KOPT-K1 (cell line): Measurements from ENCODE around the gene SIGLEC5.
A peak's percentile ranks its signal among the peaks of the same experiment; 100 is the strongest.

ENCODE experiments used
- H3K27ac ChIP-seq: fragments of 200-600 bp; sonication (generic); 2 replicates; pipeline ENCODE4 v1.5.1; 2016; ENCODE audit warnings: antibody characterized with exemption, mild to moderate bottlenecking, low read depth, low read length; ENCODE audit not compliant: poor library complexity, severe bottlenecking
- H3K36me3 ChIP-seq: fragments of 200-600 bp; sonication (generic); 2 replicates; pipeline ENCODE4 v1.5.1; 2017; ENCODE audit warnings: antibody characterized with exemption, mild to moderate bottlenecking, low read length, moderate library complexity; ENCODE audit not compliant: insufficient read depth
- H3K9me3 ChIP-seq: fragments of 200-600 bp; sonication (generic); 2 replicates; pipeline ENCODE4 v1.5.1; 2017; ENCODE audit warnings: antibody characterized with exemption, low read length, mild to moderate bottlenecking; ENCODE audit not compliant: insufficient read depth, poor library complexity, severe bottlenecking

SIGLEC5 gene

DNA sequence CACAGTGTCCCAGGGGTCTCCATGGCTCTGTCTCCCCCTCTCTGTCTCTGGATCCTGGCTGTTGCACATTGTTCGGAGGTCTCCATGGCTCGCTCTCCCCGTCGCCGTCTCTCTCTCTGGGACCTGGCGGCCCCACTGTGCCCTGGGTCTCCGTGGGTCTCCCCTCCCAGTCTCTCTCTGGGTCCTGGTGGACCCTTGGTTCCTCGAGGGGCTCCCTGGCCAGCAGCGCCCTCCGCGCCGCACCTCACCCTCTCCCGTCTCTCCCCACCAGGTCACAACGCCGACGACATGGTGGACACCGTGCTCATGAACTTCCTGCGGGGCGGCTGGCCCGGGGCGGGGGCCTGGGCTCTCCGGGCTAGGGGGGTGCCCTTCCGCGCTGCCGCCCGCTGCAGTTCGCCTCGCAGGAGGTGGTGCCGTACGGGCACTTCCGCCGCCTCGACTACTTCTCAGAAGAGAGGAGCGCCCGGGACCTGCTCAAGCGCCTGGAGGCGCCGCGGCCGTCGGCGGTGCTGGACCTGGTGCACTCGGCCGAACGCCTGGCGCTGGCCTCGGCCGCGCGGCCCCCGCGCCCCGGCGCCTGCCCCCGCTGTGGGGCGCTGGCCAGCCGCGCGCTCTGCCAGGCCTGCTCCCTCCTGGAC is 29.1 kb downstream of the SIGLEC5 start:
- no peak overlapping the region for H3K27ac ChIP-seq
- no peaks in the 10 kb centered on the region for H3K36me3 ChIP-seq
- H3K9me3 ChIP-seq = no peaks in the 10 kb centered on the region

DNA sequence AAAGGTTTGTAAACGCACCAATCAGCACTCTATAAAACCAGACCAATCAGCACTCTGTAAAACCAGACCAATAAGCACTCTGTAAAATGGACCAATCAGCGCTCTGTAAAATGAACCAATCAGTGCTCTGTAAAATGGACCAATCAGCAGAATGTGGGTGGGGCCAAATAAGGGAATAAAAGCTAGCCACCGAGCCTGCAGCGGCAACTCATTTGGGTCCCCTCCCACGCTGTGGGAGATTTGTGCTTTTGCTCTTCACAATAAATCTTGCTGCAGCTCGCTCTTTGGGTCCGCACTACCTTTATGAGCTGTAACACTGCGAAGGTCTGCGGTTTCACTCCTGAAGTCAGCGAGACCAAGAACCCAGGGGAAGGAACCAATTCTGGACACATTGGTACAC is 31.1 kb downstream of the SIGLEC5 start:
- H3K27ac ChIP-seq = no peak overlapping the region
- no peaks in the 10 kb centered on the region for H3K36me3 ChIP-seq

DNA sequence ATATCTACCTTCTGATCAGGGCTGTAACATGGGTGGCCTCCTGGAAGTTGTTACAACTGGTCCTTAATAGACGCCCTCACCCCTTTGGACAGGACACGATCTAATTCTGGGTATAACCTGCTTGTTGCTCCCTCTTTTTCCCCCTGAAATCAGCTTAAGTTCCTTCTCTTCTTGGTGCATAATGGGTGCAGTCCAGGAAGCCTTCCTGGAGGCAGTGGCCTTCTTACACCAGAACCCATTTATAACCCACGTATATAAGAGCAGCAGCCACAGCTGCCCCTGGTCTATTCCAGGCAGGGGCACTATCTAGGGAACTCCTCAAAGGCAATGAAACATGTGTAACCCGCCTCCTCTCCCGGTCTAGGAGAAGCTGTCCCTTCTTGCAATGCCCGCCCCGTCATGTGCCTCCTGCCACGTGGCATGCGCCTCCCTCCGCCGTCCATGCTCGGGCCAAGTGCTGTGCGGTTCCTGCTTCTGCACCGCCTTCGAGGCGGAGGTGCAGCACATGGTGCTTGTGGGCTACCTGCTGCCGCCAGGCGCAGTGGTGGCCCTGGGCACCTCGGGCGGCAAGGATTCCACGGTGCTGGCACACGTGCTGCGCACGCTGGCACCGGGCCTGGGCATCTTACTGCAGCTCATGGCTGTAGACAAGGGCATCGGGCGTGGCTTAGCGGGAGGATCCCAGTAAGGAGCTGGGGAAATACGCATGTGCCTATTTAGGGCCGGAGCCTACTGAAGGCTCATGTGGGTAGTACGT is 31.9 kb downstream of the SIGLEC5 start:
- Histone ChIP-seq H3K9me3 (no peaks in the 10 kb centered on the region), H3K36me3 (no peaks in the 10 kb centered on the region), H3K27ac (no peak overlapping the region)

More for the DNA sequence above, 31.1 kb downstream of the SIGLEC5 start:
- no peaks in the 10 kb centered on the region for H3K9me3 ChIP-seq

DNA sequence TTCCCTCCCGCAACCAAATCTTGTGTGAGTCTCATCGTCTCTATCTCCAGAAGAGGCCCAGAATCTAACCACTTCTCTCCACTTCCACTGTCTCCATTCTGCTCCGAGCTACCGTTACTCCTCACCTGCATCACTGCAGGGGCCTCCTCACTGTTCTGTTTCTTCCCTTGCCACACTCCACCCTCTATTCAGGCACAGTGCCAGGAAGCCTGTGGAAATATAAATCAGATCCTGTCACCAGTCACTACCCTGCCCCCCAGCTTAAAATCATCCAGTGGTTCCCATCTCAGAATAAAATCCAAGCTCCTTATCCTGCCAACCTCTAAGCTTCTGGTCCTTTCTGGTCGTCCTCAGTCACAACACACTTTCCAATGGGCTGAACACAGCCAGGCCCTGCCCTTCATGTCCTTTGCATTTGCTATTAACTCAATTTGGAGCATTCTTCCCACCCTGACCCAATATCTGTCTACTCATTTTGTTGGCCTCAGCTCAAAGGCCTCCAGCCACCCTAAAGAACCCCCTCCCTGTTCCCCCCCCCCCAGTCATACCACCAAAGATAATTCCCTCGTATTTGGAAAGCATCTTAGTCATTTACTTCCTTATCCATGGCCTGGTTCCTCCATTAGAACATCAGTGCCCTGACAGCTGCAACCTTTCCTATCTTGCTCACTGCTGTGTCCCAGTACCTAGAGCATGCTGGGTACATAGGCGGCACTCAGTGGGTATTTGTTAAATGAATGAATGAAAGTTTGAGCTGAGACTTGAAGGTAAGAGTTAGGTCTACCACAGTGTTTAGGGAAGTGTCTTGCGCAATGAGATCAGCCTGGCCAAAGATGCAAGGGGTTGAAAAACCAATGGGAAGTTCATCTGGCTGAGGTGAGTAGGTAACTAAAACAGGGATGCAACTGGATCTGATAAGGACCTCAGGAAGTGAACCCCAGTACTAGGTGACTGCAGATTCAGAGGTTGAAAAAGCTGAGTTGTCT is 34.7 kb downstream of the SIGLEC5 start:
- Histone ChIP-seq H3K36me3 (no peaks in the 10 kb centered on the region), H3K9me3 (no peaks in the 10 kb centered on the region), H3K27ac (no peak overlapping the region)

DNA sequence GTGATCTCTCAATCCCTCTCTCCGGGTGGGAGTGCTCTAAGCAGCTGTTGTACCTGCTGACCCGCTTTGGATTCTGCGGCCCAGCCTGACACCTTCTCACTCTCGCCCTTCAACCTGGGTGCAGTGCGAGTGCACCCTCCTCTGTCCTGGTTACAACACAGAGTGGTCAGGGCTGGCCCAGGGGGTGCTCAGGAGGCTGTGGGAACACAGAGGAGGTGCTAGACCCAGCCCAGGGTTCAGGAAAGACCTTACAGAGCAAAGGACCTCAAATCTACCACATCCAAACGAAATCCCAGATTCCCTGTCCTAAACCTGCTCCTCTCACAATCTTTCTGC is 35.5 kb downstream of the SIGLEC5 start:
- Histone ChIP-seq H3K36me3 (peaks cover 5% of the 10 kb centered on the region), H3K27ac (no peak overlapping the region), H3K9me3 (no peaks in the 10 kb centered on the region)

DNA sequence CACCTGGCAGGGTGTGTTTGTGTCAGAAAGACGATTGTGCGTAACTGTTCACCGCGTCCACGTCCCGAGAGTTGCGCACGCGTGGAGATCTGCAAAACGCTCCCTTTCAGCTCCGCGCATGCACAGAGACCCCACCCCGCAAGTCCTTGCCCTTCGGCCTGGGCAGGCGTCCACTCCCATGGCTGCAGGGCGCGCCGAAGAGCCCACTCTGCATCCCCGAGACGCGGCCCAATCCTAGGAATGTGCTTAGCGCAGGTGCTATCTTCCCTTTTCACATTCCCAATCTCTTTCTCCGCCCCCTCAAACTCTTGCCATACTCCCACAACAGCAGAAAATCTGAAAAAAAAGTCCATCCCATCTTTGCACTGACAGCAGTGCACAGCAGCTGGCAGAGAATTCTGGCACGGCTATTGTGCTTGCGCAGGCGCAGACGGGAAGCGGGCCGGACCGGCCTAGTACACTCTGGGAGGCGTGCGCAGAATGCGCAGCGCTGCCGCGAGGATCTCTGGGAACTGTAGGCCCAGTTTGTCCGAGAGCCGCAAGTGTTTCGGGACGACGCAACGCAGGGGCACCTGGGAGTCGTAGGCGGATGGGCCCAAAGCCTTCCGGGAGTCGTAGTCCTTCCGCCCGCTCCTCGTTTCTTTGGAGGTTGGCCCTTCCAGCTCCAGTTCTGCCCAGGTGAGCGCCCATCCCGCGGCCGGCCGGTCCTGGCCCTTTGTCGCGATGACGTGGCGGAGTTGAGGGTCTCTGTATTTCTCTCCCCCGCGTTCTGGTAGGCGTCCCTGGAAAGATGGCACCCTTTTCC is 36.0 kb downstream of the SIGLEC5 start:
- Histone ChIP-seq H3K36me3 (peaks cover 10% of the 10 kb centered on the region), H3K27ac (peak overlapping the region; percentile 62), H3K9me3 (no peaks in the 10 kb centered on the region)

DNA sequence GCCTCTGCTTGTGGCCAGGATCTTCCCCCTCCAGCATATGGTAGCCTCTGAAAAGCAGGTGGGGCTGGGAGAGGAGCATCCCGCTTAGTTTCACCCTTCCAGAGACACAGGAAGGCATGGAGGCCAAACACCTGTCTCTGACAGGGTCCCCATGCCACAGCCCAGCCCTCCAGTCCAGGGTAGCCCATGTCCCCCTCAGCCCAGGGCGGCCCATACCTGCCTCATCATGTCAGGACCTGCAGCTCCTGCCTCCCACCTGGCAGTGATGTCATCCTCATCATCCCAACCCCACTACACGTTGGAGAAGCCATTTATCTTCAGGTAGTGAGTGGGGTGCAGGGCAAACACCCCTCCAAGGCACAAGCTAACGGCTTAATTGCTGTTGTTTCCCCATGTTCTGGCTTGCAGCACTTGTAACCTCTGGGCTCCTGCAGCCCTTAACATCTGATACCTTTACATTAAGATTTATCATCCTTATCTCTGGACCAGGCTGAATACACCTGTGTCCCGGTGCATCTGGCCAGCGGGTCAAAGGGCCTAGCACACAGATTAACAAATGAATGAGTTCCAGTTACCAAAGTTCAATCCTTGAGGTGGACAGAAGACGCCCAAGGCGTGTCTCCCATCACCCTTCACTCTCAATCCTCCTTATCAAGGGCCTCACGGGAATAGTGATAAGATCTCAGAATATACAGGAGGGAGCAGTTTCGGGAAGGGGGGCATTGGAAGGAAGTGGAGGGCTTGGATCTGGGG is 36.9 kb downstream of the SIGLEC5 start:
- Histone ChIP-seq H3K27ac (peak overlapping the region; percentile 62), H3K9me3 (peaks cover 5% of the 10 kb centered on the region), H3K36me3 (peaks cover 13% of the 10 kb centered on the region)

DNA sequence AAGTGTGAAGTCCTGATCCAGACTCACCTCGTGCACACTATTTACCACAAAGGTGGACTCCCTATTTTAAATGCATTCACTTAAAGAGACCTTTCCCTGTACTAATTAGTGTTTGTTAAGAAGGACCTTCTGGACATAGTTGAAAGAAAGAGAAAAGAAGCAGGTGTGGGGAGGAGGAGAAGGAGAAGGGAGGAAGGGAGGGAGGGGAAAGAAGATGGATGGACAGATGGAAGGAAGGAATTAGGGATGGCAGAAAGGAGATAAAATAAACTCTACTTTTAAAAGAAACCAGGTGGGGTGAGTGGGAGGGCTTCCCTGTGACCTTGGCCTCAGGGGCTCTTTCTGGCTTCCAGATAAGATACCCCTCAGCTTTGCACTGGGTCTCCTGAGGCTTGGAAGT is 37.7 kb downstream of the SIGLEC5 start:
- Histone ChIP-seq H3K27ac (no peak overlapping the region), H3K36me3 (peaks cover 21% of the 10 kb centered on the region), H3K9me3 (peaks cover 13% of the 10 kb centered on the region)

DNA sequence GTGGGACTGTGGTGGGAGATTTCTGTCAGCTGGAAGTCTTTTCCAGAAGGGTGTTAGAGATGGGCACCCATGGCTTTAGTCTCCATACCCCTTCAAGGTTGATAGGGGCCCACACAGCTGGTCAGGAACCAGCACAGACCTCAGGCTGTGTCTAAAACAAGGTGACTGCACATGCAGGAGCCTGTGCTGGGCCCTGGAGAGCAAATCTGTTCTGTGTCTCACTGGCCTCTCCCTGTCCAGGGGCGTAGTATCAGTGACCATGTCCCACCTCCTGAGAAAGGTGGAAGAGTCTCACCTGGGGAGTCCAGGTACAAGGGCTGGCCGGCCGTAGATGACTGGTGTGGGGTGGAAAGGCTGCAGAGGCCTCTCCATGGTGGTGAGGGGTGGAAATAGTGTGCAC is 39.8 kb downstream of the SIGLEC5 start:
- Histone ChIP-seq H3K9me3 (peaks cover 31% of the 10 kb centered on the region), H3K27ac (no peak overlapping the region), H3K36me3 (peaks cover 41% of the 10 kb centered on the region)

DNA sequence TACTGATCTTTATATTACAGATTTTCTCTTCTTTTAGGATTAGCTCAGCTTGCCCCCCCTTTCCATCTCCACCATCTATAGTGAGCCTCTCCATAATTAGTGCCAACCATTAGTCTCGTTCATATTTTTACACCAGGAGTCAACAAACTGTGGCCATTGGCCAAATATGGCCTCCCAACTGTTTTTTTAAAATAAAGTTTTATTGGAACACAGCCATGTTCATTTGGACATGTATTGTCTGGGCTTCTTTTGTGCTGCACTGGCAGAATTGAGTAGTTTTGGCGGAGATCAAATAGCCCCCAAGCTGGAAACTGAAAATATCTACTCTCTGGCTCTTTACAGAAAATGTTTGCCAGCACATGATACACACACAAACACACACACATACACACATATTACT is 40.7 kb downstream of the SIGLEC5 start:
- peaks cover 50% of the 10 kb centered on the region for H3K36me3 ChIP-seq
- peaks cover 39% of the 10 kb centered on the region for H3K9me3 ChIP-seq
- no peak overlapping the region for H3K27ac ChIP-seq

DNA sequence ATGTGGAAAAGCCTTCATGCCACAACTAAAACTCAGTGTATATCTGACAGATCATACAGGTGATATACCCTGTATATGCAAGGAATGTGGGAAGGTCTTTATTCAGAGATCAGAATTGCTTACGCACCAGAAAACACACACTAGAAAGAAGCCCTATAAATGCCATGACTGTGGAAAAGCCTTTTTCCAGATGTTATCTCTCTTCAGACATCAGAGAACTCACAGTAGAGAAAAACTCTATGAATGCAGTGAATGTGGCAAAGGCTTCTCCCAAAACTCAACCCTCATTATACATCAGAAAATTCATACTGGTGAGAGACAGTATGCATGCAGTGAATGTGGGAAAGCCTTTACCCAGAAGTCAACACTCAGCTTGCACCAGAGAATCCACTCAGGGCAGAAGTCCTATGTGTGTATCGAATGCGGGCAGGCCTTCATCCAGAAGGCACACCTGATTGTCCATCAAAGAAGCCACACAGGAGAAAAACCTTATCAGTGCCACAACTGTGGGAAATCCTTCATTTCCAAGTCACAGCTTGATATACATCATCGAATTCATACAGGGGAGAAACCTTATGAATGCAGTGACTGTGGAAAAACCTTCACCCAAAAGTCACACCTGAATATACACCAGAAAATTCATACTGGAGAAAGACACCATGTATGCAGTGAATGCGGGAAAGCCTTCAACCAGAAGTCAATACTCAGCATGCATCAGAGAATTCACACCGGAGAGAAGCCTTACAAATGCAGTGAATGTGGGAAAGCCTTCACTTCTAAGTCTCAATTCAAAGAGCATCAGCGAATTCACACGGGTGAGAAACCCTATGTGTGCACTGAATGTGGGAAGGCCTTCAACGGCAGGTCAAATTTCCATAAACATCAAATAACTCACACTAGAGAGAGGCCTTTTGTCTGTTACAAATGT is 42.7 kb downstream of the SIGLEC5 start:
- Histone ChIP-seq H3K36me3 (peaks cover 70% of the 10 kb centered on the region), H3K9me3 (peaks cover 46% of the 10 kb centered on the region), H3K27ac (no peak overlapping the region)

DNA sequence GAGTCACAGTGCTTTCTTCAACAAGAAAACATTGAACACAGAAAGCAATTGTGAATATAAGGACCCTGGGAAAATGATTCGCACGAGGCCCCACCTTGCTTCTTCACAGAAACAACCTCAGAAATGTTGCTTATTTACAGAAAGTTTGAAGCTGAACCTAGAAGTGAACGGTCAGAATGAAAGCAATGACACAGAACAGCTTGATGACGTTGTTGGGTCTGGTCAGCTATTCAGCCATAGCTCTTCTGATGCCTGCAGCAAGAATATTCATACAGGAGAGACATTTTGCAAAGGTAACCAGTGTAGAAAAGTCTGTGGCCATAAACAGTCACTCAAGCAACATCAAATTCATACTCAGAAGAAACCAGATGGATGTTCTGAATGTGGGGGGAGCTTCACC is 43.4 kb downstream of the SIGLEC5 start:
- Histone ChIP-seq H3K27ac (no peak overlapping the region), H3K36me3 (peaks cover 77% of the 10 kb centered on the region), H3K9me3 (peaks cover 46% of the 10 kb centered on the region)

DNA sequence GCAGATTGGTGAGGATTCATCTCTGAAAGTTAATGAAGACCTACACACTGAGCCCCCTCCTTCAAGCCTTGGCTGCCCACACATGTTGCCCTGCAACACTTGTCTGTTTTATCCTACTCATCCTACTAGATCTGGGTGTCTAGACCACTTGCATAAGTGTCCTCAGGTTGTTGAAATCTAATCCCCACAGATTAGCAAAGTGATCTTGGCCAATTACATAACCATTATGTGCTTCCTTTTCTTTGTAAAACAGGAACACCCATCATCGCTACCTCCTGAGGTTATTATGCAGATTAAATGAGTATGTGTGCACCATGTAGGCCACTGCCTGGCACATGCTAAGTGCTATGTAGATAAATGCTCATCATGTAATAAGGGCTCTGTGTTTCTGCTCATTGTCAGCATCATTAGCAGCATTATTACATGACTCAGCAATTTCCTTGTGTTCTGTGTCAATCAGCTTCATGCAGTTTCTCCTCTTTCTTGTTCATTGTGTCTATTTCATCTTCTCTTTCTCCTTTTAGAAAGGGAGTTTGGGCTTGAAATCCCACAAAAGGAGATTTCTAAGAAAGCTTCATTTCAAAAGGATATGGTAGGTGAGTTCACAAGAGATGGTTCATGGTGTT is 44.0 kb downstream of the SIGLEC5 start:
- peaks cover 46% of the 10 kb centered on the region for H3K9me3 ChIP-seq
- H3K27ac ChIP-seq = no peak overlapping the region
- peaks cover 83% of the 10 kb centered on the region for H3K36me3 ChIP-seq
